HG02571 (cell line): Measurements from ENCODE around the gene SCFD2.
"Not testable (repeated sequence)": the region's sequence is repeated elsewhere in the genome, so short reads cannot be mapped to it uniquely, and the experiment has no call there.

ENCODE experiments used
- ATAC-seq: cut with Tn5 transposase; IDR thresholded peaks from one replicate; pipeline ENCODE4 v1.9.1; 2021; ENCODE audit warnings: mild to moderate bottlenecking, moderate library complexity; ENCODE audit not compliant: unreplicated experiment

The SCFD2 gene

DNA sequence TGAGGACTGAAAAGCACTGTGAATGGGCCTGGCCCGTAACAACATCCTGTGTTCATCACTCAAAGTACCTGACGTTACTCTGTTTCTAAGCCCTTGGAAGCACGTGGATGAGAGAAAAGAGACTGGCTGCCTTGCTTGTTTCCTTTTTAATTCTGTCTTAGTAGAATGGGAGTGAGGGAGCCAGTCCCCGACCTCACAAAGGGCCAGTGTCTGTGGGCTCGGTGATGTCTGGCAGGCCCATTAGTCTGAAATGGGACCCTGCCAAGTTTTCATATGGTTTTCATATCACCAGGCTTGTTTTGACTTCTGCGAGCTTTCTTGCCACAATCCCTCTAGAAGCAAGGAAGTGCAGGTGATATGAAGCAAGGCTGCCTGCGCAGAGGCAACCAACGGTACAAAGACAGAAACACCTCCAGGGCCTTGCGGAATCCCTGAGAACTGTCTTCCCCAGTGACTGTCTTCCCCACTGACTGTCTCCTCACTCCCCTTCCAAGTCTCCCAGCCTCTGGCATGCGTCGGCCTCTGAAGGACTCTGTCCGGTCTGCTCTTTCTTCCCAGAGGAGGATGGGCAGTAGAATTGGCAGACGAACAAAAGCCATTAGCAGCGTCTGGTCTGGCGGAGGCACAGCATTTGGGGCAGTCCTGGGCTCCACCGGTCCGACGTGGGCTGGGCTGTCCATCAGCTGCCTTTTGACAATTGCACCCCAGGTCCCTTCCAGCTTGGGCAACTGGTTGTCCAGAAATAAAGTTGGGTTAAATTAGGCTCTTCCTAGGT is 524.0 kb downstream of the SCFD2 start:
- ATAC-seq, result no peak

DNA sequence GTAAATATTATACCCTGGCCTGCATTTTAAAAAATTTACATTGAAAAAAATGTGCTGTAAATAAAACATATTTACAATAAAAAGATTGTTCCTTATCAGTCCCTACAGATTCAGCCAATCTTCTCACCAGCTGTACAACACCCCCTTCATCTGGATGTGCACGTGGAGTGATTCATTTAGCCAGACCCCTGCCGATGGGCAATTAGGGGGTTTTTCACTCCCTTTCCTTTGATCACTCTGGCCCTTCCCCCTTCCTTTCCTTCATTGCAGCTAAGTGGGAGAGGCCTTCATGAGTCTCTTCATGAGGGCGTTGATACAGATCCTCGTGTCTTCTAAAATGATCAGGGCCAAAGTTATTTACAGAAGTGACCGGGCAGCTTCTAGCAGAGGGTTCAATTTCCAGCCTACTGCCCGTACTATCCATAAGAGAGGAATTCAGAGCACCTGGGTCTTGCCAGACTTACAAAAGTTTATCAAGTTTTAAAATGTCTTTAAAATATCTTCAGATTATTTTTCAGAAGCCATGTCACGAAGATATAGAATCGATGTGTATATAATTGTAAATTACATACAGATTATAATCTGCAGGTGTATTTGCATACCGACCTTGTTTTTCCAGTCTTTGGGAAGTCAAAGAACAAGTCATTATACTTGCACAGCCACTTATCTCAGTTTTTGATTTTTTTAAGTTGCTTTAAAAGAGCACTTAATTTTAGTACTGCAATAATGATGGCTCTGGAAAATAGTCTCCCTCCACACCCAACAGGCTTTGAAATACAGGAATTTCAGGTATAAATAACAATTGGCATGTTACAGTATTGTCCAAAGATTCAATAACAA is 525.1 kb downstream of the SCFD2 start:
- no peak for ATAC-seq

DNA sequence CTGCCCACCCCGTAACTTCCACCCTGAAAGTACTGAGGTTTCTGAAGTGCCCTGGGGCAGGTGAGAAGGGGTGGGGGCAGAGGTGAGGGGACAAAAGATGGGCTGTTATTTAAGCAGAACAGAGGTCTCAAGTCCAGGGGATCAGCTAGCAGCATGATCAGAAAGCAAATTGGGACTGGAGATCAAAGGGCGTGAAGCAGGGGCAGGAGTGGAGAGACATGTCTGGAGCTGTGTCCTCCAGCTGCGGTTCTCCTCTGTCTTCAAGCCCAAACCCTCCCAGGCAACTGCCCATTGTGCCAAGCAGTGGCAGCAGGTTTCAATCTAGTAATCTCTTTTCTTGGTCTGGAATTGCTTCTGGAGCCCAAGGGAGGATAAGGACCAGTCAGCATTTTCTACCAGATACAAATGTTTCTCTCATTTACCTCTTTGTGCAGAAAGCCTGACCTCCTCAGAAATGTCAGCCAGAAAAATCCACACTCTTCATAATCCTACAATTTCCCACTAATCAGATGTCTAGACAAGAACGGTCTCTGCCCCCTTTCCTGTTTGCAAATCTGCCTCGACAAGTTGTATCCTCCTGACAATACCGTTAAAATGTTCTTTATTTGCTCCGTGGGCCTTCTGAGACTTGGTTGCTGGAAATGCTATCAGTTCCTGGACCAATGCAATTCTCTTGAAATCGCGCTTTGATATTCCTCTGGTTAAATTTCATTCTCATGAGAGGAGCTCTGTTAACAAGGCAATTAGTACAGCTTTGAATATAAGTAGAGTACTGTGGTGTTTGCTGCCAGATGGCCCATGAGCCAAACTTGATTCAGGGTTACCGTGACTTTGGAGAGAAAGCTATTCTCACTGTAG is 526.9 kb downstream of the SCFD2 start:
- no peak for ATAC-seq

DNA sequence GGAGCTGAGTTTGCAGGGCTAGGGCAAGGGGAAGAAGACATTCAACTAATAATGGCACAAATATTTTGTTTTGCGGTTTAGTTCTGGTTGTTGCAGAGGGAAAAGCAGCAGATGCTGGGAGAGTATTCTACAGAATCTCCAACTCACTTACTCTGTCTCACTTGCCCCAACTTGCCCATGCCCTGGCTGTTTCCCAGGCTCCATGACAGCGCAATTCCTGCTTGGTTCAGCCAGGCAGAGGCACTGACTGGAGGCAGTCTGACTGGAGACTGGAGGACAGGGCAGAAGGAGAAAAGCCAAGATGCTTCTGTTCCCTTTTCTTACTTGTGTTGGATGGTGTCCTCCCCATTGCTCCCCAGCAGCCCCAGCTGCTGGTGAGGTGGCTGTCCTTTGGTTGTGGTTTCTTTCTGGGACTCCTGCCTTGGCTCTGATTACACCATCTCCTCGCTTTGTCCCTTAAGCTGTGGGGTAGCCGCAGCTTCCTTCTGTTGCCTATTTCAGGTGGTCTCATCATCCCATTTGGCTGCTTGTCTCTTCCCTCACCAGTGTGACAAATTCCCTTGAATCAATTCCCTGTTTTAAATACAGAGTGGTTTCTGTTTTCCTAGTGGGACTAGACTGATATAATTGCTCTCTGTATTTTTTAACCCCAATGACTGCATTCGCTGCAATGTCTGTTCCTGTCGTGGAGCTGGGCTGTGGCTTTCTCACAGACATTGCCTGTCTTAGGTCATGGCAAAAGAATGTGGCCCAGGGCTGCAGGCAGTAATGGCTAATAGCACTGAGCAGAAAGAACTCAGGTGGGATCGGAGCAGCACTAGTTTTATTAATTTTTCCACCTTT is 527.9 kb downstream of the SCFD2 start:
- no peak for ATAC-seq

DNA sequence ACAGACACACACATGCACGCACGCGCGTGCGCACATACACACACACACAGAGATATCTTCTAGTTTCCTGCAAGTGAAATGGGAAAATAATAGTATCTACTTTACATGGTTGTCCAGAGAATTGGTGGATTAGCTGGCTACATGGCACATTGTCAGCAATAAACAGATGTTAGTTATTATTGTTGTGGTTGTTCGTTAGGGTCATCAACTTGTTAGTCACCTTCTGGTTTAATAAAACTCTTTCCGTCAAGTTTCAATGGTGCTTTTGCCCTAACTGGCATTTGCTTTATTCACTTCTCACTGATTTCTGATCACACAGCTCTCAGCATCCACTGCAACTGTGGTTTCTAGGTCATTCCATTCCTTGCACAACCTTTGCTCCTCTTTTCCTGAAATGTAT is 529.2 kb downstream of the SCFD2 start:
- ATAC-seq, result no peak

DNA sequence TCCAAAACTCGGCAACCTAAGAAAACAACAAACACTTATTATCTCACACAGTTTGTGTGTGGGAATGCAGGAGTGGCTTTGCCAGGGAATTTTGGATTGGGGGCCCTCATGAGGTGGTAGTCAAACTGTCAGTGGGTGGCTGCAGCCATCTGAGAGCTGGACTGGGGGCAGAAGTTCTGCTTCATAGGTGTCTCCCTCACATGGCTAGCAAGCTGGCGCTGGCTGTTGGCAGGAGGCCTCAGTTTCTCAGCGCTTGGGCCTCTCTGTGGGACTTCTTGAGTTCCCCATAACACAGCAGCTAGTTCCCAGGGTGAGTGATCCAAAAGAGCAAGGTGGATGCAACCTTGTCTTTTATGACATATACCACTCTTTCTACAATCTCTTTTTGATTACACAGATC is 529.7 kb downstream of the SCFD2 start:
- ATAC-seq, result no peak

DNA sequence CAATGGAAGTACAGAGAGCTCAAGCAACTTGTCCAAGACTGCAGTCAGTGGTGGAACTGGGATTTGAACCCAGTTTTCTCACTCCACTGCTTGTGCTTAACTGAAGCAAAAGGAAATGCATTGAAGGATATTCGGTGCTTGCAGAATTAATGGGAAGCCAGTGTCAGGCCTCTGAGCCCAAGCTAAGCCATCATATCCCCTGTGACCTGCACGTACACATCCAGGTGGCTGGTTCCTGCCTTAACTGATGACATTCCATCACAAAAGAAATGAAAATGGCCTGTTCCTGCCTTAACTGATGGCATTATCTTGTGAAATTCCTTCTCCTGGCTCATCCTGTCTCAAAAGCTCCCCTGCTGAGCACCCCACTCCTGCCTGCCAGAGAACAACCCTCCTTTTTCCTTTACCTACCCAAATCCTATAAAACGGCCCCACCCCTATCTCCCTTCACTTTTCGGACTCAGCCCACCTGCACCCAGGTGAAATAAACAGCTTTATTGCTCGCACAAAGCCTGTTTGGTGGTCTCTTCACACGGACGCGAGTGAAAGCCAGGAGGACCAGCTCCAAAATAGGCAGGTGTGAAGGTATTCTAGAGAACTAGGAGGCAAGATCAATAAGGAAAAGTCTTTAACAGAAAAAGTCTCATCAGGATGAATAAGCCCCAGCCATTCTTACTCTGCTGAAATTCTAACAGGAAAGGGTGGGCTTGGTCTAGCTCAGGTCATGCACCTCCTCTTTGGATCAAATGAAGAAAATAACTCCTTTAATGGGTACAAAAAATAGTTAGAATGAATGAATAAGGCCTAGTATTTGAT is 531.0 kb downstream of the SCFD2 start:
- not testable (repeated sequence) for ATAC-seq

DNA sequence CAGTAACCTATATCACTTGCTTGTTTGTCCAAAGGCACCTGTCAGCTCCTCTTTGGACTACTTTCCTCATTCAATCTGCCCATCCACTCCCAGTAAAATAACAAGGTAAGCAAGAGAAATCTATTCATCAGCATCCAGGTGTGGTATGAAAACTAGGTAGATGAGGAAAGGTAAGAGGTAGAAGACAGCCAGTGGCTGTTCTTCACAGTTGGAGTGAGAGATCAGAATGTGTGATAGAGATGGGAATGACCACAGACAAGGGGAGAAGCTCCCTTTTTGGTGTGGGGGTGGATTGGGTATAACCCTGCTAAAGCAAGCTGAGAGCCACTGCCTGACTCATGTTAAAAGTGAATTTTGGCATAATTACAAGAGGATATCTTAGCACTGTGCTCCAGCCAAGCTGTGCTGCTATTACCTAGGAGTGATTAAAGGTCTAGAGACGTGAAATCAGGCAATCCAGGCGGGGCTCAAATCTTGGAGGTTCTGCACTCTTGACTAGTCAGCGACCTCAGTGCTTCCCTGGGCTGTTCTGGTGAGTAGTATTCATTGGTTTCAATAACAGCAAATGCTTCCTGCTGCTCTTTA is 531.8 kb downstream of the SCFD2 start:
- ATAC-seq, result no peak

DNA sequence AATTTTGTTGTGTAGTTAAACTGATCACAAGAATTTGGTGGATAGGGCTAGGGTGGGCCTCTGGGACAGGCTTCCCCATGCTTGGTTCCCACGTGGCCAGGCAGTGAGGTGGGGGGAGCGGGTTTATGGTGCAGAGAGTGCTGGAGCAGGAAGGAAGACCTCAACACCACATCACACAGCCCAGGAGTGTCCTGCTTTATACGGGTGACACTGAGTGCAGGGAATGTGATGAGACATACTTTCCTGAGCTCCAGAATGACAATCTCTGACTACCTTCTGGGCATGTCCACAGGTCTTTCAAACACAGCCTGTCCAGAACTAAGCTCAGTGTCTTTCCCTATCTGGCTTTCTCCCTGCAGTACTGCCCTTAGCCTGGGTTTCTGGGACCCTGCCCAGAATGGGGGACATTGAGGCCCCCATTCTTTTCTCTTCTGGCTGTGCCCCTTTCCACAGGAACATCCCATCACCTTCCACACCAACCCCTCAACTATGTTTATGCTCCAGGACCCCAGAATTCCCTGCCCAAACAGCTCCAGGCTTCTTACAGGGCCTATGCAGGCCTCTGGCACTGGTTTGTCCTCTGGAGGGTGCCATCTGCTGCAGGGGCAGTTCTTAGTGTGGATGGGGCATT is 540.3 kb downstream of the SCFD2 start:
- no peak for ATAC-seq

DNA sequence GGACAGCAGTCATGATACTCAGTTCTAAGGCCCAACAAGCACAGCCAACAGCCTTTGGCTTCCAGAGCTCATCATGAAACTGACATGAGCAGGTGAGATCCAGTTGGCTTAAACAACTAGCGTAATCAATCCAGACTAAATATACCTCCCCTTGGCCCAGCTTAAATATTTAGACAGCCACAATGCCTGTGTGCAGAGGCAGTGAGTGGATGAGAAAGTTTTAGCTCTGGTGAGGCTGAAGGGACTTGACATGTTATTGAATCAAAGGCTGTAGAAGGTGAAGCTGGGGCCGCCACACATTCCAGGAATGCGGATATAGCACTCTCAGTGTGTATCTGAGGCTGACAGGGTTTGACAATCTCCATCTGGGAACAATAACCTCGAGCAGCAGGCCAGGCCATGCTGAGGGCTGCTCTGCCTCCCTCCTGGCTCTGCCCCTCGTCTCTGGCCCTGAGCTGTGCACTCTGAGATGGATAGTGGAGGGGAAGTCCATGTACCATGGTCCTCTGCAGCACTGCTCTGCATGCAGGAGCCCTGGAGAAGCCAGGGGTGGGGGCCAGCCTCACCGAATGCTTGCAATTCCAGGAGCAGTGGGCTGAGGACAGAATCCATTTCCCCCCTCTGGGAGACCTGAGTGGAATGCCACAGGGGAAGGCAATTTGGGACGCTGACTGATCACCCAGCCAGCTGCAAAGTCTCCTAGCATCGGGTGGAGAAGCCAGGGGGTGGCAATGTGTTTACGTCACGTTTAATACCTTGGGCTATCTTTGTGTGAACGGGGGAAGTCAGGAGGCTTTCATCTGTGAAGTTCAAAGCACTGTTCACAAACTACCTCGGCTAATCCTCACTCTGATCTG is 541.0 kb downstream of the SCFD2 start:
- no peak for ATAC-seq

DNA sequence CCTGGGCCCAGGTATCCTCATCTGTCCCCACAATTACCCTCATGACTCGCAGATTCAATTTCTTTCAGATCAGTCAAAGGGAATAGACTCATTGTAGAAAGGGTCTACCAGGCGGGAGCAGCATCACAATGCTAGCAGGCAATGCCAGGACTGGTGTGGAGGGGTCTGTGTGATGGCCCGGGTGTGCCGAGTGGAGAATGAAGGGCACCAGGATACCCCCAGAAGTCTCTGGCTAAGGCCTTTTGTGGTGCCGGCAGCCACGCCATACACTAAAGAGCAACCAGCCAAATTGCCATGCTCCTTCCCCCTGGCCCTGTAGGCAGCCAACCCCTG is 541.6 kb downstream of the SCFD2 start:
- no peak for ATAC-seq

DNA sequence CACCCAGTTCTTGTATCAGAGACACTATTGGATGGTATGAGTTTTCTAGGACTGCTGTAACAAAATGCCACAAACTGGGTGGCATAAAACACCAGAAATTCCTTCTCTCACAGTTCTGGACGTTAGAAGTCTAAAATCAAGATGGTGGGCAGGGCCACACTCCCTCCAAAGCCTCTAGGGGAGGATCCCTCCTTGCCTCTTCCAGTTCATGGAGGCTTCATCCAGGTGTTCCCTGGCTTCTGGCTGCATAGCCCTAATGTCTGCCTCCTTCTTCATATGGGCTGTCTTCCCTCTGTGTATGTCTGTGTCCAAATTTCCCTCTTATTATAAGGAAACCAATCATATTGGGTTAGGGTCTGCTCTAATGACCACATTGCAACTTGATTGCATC is 542.2 kb downstream of the SCFD2 start:
- no peak for ATAC-seq
